Loucy (cell line): ENCODE data around the gene GABRR1.

ENCODE experiments used
- H2AFZ ChIP-seq: fragments of 200-600 bp; sonication (generic); 2 replicates; pipeline ENCODE4 v1.6.0; 2016; ENCODE audit warnings: antibody characterized with exemption, mild to moderate bottlenecking, low read length, moderate library complexity
- H3F3A ChIP-seq: fragments of 200-600 bp; 2 replicates; pipeline ENCODE4 v1.6.0; 2016; ENCODE audit warnings: antibody characterized with exemption, low read depth, mild to moderate bottlenecking
- H3K27me3 ChIP-seq: fragments of 200-600 bp; sonication (generic); 2 replicates; pipeline ENCODE4 v1.6.1; 2014; ENCODE audit warnings: low read length, mild to moderate bottlenecking; ENCODE audit not compliant: insufficient read depth, poor library complexity, severe bottlenecking
- H3K36me3 ChIP-seq: fragments of 200-600 bp; sonication (generic); 2 replicates; pipeline ENCODE4 v1.6.1; 2016; ENCODE audit warnings: low read length; ENCODE audit not compliant: insufficient read depth
- H3K4me1 ChIP-seq: fragments of 200-600 bp; sonication (generic); 2 replicates; pipeline ENCODE4 v1.5.1; 2014; ENCODE audit warnings: low read length, mild to moderate bottlenecking; ENCODE audit not compliant: insufficient read depth, poor library complexity, severe bottlenecking
- H3K4me2 ChIP-seq: fragments of 200-600 bp; sonication (generic); 2 replicates; pipeline ENCODE4 v1.6.0; 2014; ENCODE audit warnings: antibody characterized with exemption, low read length, low read depth, mild to moderate bottlenecking; ENCODE audit not compliant: poor library complexity, severe bottlenecking
- H3K4me3 ChIP-seq: fragments of 200-600 bp; sonication (generic); 2 replicates; pipeline ENCODE4 v1.5.1; 2014; ENCODE audit warnings: low read length, mild to moderate bottlenecking, mixed read lengths; ENCODE audit not compliant: poor library complexity, severe bottlenecking
- H3K79me2 ChIP-seq: fragments of 200-600 bp; sonication (generic); 2 replicates; pipeline ENCODE4 v1.6.1; 2014; ENCODE audit warnings: low read length; ENCODE audit not compliant: insufficient read depth
- H3K9ac ChIP-seq: fragments of 200-600 bp; sonication (generic); 2 replicates; pipeline ENCODE4 v1.6.0; 2014; ENCODE audit warnings: mild to moderate bottlenecking, low read depth, low read length, moderate library complexity; ENCODE audit not compliant: poor library complexity, severe bottlenecking
- H3K9me2 ChIP-seq: fragments of 200-600 bp; sonication (generic); replicated peaks from 2 replicates; pipeline ENCODE4 v1.6.1; 2016; ENCODE audit warnings: low read depth, low read length, mixed read lengths
- H3K9me3 ChIP-seq: fragments of 200-600 bp; sonication (generic); 2 replicates; pipeline ENCODE4 v1.6.1; 2014; ENCODE audit warnings: mild to moderate bottlenecking, antibody characterized with exemption, low read length, low read depth; ENCODE audit not compliant: insufficient read depth
- H4K20me1 ChIP-seq: fragments of 200-600 bp; sonication (generic); 2 replicates; pipeline ENCODE4 v1.6.0; 2014; ENCODE audit warnings: antibody characterized with exemption, low read length, mild to moderate bottlenecking; ENCODE audit not compliant: insufficient read depth, poor library complexity, severe bottlenecking
- EZH2phosphoT487 ChIP-seq: fragments of 200-600 bp; IDR thresholded peaks from 2 replicates; pipeline ENCODE4 v1.6.1; 2018; ENCODE audit warnings: antibody characterized with exemption, mild to moderate bottlenecking, moderate library complexity, borderline replicate concordance
- TF ChIP-seq, protein P1 (sequence below): fragments of 200-600 bp; sonication (generic); conservative IDR thresholded peaks from 2 replicates; pipeline ENCODE4 v1.5.1; 2014; ENCODE audit warnings: mild to moderate bottlenecking, antibody characterized with exemption, low read length

Gene GABRR1

DNA sequence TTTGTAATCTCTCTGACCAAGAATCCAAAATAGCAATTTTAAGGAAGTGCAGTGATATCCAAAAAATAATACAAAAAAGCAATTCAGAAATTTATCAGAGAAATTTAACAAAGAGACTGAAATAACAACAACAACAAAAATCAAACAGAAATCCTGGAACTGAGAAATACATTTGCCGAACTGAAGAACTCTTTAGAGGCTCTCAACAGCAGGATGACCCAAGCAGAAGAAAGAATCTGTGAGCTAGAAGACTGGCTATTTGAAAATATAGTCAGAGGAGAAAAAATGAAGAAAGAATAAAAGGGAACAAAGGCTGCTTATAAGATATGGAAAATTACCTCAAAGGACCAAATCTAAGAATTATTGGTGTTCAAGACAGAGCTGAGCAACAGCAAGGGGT lies 22.6 kb downstream of the GABRR1 start:
- Histone ChIP-seq H2AFZ (no peak overlapping the region), H3F3A (no peaks in the 10 kb centered on the region), H3K4me2 (no peak overlapping the region), H3K9me2 (no peaks in the 10 kb centered on the region), H3K9ac (no peak overlapping the region), H3K79me2 (no peaks in the 10 kb centered on the region), H3K9me3 (peaks cover 9% of the 10 kb centered on the region; the same call in 1 of the 2 replicates), H3K4me3 (no peak overlapping the region), H3K27me3 (no peaks in the 10 kb centered on the region), H4K20me1 (no peaks in the 10 kb centered on the region), H3K36me3 (no peaks in the 10 kb centered on the region), H3K4me1 (no peaks in the 10 kb centered on the region)
- TF ChIP-seq, protein P1, sequence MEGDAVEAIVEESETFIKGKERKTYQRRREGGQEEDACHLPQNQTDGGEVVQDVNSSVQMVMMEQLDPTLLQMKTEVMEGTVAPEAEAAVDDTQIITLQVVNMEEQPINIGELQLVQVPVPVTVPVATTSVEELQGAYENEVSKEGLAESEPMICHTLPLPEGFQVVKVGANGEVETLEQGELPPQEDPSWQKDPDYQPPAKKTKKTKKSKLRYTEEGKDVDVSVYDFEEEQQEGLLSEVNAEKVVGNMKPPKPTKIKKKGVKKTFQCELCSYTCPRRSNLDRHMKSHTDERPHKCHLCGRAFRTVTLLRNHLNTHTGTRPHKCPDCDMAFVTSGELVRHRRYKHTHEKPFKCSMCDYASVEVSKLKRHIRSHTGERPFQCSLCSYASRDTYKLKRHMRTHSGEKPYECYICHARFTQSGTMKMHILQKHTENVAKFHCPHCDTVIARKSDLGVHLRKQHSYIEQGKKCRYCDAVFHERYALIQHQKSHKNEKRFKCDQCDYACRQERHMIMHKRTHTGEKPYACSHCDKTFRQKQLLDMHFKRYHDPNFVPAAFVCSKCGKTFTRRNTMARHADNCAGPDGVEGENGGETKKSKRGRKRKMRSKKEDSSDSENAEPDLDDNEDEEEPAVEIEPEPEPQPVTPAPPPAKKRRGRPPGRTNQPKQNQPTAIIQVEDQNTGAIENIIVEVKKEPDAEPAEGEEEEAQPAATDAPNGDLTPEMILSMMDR = no peak
- TF ChIP-seq EZH2phosphoT487 = no peak

DNA sequence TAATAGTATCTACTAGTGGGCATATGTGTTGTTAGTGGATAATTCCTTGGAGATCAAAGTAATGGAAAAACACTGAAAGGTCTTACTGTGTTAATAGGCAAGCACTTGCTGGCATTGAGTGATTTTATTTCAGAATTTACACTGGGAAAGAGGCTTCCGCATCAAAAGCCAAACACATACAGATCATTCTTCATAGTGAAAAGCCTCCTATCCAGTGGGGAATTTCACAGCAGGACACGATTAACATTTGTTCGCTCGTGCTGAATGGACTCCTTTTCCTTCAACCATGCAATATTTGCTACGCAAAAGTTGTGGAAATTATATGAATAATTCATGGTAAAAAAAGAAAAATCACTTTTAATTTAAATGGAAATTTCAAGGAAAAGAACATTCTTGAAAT lies 26.4 kb downstream of the GABRR1 start:
- Histone ChIP-seq H3K27me3 (no peaks in the 10 kb centered on the region), H3K4me3 (no peak overlapping the region), H3K4me2 (no peak overlapping the region)

DNA sequence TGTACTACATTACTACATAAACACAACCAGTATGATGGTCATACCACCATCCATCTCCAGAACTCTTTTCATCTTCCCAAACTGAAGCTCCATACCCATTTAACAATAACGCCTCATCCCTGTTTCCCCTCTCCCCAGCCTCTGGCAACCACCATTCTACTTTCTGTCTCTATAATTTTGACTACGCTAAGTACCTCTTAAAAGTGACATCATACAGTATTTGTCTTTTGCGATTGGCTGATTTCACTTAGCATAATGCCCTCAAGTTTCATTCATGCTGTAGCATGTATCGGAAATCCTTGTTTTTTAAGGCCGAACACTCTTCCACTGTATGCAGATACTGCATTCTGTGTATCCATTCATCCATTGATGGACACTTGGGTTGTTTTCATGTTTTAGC lies 29.7 kb downstream of the GABRR1 start:
- Histone ChIP-seq H3K9ac (no peak overlapping the region), H3F3A (no peaks in the 10 kb centered on the region), H3K27me3 (no peaks in the 10 kb centered on the region), H2AFZ (no peak overlapping the region), H3K4me3 (no peak overlapping the region), H3K9me2 (no peaks in the 10 kb centered on the region), H3K4me2 (no peak overlapping the region), H3K9me3 (no peaks in the 10 kb centered on the region), H3K36me3 (no peaks in the 10 kb centered on the region), H3K79me2 (no peaks in the 10 kb centered on the region), H4K20me1 (no peaks in the 10 kb centered on the region), H3K4me1 (no peaks in the 10 kb centered on the region)
- no peak for TF ChIP-seq EZH2phosphoT487
- TF ChIP-seq, protein P1 = no peak

More for the DNA sequence above, 26.4 kb downstream of the GABRR1 start:
- Histone ChIP-seq H3K4me1 (no peaks in the 10 kb centered on the region), H3F3A (no peaks in the 10 kb centered on the region), H3K79me2 (no peaks in the 10 kb centered on the region), H3K36me3 (no peaks in the 10 kb centered on the region), H3K9me3 (peaks cover 9% of the 10 kb centered on the region; the same call in 1 of the 2 replicates), H2AFZ (no peak overlapping the region), H3K9me2 (no peaks in the 10 kb centered on the region), H4K20me1 (no peaks in the 10 kb centered on the region), H3K9ac (no peak overlapping the region)
- TF ChIP-seq EZH2phosphoT487 = no peak
- TF ChIP-seq, protein P1 = no peak
